Esophagus squamous epithelium (tissue), 4 donors: ENCODE data around the gene ZNF287.

Source experiments
- CTCF ChIP-seq, 6 experiments: fragments of 450-650 bp in 4 of 6; fragments of 200-600 bp in 2 of 6; sonication (generic) in 2 of 6; IDR thresholded peaks; one replicate each; pipeline ENCODE4 v1.5.1; 2016 to 2019; ENCODE audit warnings: antibody characterized with exemption in 6 of 6, mild to moderate bottlenecking in 4 of 6, moderate library complexity in 4 of 6
- POLR2A ChIP-seq, 4 donors: fragments of 450-650 bp; IDR thresholded peaks; one replicate each; pipeline ENCODE4 v1.6.1; 2017; ENCODE audit warnings: antibody characterized with exemption in 4 of 4, mild to moderate bottlenecking in 4 of 4, moderate library complexity in 3 of 4

- TF ChIP-seq POLR2A (IDR thresholded peaks at IDR 0.05) (no peak), CTCF (IDR thresholded peaks at IDR 0.05) (no peak)
Observed at GRCh38 chr17:16504984-16505383, 64.0 kb downstream of the ZNF287 start.
